Fibroblast of mammary gland (primary cell): Measurements from ENCODE around the gene OPCML.

ENCODE experiments used
- DNase-seq: peaks from one replicate; pipeline ENCODE4 v3.0.0-alpha.2; 2010; ENCODE audit warnings: low read depth
- H3K4me3 ChIP-seq: 2 replicates; pipeline ENCODE4 v1.5.1; 2011; ENCODE audit warnings: low read depth, mild to moderate bottlenecking, low read length, moderate library complexity; ENCODE audit not compliant: control insufficient read depth
- CTCF ChIP-seq: conservative IDR thresholded peaks from 2 replicates; pipeline ENCODE4 v1.5.1; 2011; ENCODE audit warnings: low read depth, low read length, inconsistent platforms; ENCODE audit not compliant: control insufficient read depth, insufficient read depth

The OPCML gene

GRCh38 chr11:132528181-132528580 lies 1004.1 kb downstream of the OPCML start:
- DNase-seq, result no peak
- no peak overlapping the region for H3K4me3 ChIP-seq

GRCh38 chr11:132523929-132524328 lies 1008.4 kb downstream of the OPCML start:
- no peak overlapping the region for H3K4me3 ChIP-seq
- no peak for TF ChIP-seq CTCF
- DNase-seq, result no peak

More at GRCh38 chr11:132528181-132528580, 1004.1 kb downstream of the OPCML start:
- TF ChIP-seq CTCF, result no peak

- H3K4me3 ChIP-seq, result no peak overlapping the region
- TF ChIP-seq CTCF, result no peak
- DNase-seq, result no peak
Observed at GRCh38 chr11:132520199-132520598, 1012.1 kb downstream of the OPCML start.

- no peak for TF ChIP-seq CTCF
Observed at GRCh38 chr11:132519241-132519815, 1013.0 kb downstream of the OPCML start.

GRCh38 chr11:132504501-132505041 lies 1027.7 kb downstream of the OPCML start:
- TF ChIP-seq CTCF, result no peak
- DNase-seq, result no peak
- H3K4me3 ChIP-seq, result no peak overlapping the region

More at GRCh38 chr11:132519241-132519815, 1013.0 kb downstream of the OPCML start:
- DNase-seq, result no peak
- no peak overlapping the region for H3K4me3 ChIP-seq

- TF ChIP-seq CTCF, result no peak
- DNase-seq, result no peak
- no peak overlapping the region for H3K4me3 ChIP-seq
Observed at GRCh38 chr11:132501356-132501755, 1030.9 kb downstream of the OPCML start.

GRCh38 chr11:132499661-132500060 lies 1032.6 kb downstream of the OPCML start:
- TF ChIP-seq CTCF, result no peak

More at GRCh38 chr11:132499661-132500060, 1032.6 kb downstream of the OPCML start:
- H3K4me3 ChIP-seq, result no peak overlapping the region
- no peak for DNase-seq
